SK-N-SH treated with all-trans-retinoic acid at 6 μM for 48 hours (cell line): ENCODE measurements around the gene HOXB13.

Experiments
- ARNTL ChIP-seq: fragments of 450-650 bp; formaldehyde crosslinking; IDR thresholded peaks from 2 replicates; pipeline ENCODE4 v1.5.0; 2020; ENCODE audit warnings: low read depth, mild to moderate bottlenecking, moderate library complexity, borderline replicate concordance
- BACH2 ChIP-seq: fragments of 250-450 bp; sonication (Bioruptor Pico); IDR thresholded peaks from 2 replicates; pipeline ENCODE4 v1.9.0; 2021; ENCODE audit warnings: mild to moderate bottlenecking, borderline replicate concordance
- CREB5 ChIP-seq: fragments of 250-450 bp; sonication (Bioruptor Pico); IDR thresholded peaks from 2 replicates; pipeline ENCODE4 v1.5.1; 2020; ENCODE audit warnings: low read depth, mild to moderate bottlenecking, moderate library complexity
- ESRRG ChIP-seq: fragments of 250-450 bp; sonication (Bioruptor Pico); IDR thresholded peaks from 2 replicates; pipeline ENCODE4 v1.6.1; 2021; ENCODE audit warnings: mild to moderate bottlenecking
- PPARA ChIP-seq: fragments of 250-450 bp; sonication (Bioruptor Pico); IDR thresholded peaks from 2 replicates; pipeline ENCODE4 v1.5.0; 2020; ENCODE audit warnings: mild to moderate bottlenecking, borderline replicate concordance
- TCF4 ChIP-seq: fragments of 250-450 bp; sonication (Bioruptor Pico); IDR thresholded peaks from 2 replicates; pipeline ENCODE4 v1.8.0; 2021; ENCODE audit warnings: mild to moderate bottlenecking, moderate library complexity, borderline replicate concordance
- TOX ChIP-seq: fragments of 250-450 bp; sonication (Bioruptor Pico); IDR thresholded peaks from 2 replicates; pipeline ENCODE4 v1.8.0; 2021; ENCODE audit warnings: mild to moderate bottlenecking, moderate library complexity, borderline replicate concordance
- TSHZ2 ChIP-seq: fragments of 250-450 bp; sonication (Bioruptor Pico); IDR thresholded peaks from 2 replicates; pipeline ENCODE4 v1.5.0; 2020; ENCODE audit warnings: mild to moderate bottlenecking, moderate library complexity
- ZFP3 ChIP-seq: fragments of 250-450 bp; sonication (Bioruptor Pico); IDR thresholded peaks from 2 replicates; pipeline ENCODE4 v1.5.0; 2020; ENCODE audit warnings: mild to moderate bottlenecking, moderate library complexity
- ZNF565 ChIP-seq: fragments of 450-650 bp; formaldehyde crosslinking; conservative IDR thresholded peaks from 2 replicates; pipeline ENCODE4 v1.5.0; 2020; ENCODE audit warnings: low read depth, mild to moderate bottlenecking, moderate library complexity

- TF ChIP-seq TOX (CRISPR knock-in tag) (no peak), PPARA (no peak), TSHZ2 (CRISPR knock-in tag) (peak; percentile 100), ZFP3 (no peak), ESRRG (no peak), TCF4 (no peak), CREB5 (CRISPR knock-in tag) (no peak), ZNF565 (CRISPR knock-in tag) (no peak), ARNTL (CRISPR knock-in tag) (no peak), BACH2 (CRISPR knock-in tag) (no peak)
Observed at GRCh38 chr17:48727415-48728175, 955 bp downstream of the HOXB13 start.
